ENCODE results near the gene NPEPPS.
"Not testable (repeated sequence)": the region's sequence is repeated elsewhere in the genome, so short reads cannot be mapped to it uniquely, and the experiment has no call there.

NPEPPS gene

DNA sequence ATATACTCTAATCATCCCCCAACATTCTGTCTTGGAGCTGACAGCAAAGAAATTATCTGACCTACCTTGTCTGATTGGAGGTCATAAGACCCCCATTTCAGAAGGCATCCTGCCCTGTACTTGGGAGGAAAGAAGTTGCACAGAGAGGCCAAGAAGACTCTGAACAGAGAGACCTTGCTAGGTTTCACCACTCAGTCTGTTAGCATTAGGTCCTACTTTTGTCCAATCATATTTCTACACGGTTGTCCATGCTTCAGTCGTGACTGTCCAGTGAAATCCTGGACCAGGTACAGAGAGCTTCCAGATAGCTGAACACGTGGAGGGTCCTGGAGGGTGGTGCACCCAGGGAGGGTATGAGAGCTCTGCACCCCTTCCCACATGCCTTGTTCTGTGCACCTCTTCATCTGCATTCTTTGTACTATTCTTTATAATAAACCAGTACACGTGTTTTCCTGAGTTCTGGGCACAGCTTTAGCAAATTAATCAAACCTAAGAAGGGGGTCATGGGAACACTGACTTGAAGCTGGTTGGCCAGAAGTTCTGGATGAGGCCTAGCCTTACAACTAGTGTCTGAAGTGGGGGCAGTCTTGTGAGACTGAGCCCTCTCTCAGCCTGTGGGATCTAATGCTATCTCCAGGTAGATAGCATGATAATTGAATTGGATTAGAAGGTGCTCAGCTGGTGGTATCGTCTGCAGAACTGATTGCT lies 30.9 kb downstream of the NPEPPS start:
- DNase-seq: not testable (repeated sequence)

DNA sequence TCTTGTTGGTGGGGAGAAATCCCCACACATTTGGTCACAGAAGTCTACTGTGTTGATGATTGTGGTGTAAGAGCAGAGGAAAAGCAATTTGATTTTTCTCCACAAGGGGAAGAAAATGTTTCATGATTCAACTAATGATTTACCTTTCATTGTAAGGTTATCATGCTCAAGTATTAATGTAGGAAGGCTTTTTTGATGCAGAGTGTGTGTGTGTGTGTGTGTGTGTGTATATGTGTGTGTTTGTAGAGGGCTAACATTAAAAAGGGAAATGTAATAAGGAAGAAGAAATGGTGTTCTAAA lies 31.4 kb downstream of the NPEPPS start:
- not testable (repeated sequence) for DNase-seq

DNA sequence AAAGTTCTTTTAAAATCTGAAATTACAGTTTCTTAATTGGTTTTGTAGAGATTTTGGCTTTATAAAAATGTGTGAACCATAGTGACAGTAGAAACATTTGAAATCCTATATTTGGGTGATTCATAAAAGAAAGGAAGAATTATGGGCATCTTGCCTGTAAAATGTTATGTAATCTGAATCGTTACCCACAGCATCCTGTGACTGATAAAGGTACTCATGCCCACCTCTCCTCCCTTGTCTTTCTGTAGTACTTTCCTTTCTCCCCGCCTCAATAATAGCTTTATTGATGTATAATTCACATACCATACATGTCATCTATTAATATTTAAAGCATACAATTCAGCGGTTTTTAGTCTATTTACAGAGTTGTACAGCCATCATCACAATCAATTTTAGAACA lies 36.4 kb downstream of the NPEPPS start:
- not testable (repeated sequence) for DNase-seq

DNA sequence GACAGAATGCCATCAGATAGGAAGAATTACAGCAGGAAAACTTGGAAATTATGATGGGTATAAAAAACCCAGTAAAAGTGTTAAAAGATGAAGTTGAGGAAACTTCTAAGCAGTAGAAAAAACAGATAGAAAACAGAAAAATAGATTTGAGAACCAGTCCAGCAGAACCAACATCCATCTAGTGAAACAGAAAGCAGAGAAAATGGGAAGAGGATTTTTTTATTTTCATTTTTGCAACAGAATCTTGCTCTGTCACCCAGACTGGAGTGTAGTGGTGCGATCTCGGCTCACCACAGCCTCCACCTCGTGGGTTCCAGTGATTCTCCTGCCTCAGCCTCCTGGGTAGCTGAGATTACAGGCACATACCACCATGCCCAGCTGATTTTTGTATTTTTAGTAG lies 41.7 kb downstream of the NPEPPS start:
- DNase-seq: peak; percentile 77

DNA sequence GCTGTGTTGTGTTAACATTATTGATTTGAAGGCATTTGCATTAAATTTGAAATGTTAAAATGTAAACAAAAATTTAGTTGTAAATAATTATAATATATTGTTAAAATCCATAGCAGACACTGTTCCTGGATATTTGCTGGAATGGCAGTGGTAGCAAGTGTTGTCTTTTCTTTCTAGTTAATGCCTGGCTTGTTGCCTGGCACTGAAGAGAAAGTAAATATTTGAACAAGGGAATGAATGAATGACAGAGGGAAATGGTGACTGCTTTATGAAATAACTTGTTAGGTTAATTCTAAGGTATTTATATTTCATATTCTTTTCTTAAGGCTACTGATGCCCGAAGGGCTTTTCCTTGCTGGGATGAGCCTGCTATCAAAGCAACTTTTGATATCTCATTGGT lies 51.5 kb downstream of the NPEPPS start:
- DNase-seq: not testable (repeated sequence)

DNA sequence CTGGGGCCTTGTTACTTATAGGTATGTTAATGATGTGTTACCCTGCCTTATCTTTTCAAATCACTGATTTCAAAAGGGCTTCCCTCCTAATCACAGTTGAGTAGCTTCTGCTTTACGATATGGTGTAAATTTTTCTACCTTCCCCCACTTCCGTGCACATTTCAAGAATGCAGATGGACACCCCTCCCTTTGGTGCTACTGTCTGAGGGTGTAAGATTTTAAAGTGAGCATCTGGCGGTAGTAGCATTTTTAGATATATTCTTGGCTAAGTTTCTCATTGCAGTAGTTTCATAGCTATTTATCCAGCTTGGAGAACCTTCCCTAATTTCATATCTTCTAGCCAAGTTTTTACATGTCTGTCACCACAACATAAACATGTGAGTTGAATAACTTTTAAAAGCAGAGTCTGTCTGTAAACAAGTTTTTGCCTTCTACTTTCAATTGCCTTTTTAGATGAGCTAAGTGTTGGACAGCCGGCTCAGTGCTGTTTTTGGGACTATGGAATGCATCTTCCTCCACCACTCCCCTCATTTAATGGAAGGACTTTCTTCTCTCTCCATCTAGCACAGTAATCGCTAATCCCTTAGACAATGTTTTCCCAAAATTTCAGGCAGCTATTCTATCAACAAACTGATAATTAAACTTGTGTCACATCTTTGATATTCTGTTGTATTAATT lies 55.6 kb downstream of the NPEPPS start:
- DNase-seq: not testable (repeated sequence)

DNA sequence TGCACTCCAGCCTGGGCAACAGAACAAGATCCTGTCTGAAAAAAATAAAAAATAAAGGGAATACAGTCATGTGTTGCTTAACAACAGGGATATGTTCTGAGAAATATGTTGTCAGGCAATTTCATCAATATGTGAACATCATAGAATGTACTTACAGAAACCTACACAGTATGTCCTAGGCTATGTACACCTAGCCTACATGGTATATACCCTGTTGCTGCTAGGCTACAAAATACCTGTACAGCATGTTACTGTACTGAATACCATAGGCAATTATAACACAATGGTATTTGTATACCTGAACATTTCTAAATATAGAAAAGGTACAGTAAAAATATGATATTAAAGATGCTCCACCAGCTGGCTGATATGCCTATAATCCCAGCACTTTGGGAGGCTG lies 62.6 kb downstream of the NPEPPS start:
- DNase-seq: not testable (repeated sequence)

DNA sequence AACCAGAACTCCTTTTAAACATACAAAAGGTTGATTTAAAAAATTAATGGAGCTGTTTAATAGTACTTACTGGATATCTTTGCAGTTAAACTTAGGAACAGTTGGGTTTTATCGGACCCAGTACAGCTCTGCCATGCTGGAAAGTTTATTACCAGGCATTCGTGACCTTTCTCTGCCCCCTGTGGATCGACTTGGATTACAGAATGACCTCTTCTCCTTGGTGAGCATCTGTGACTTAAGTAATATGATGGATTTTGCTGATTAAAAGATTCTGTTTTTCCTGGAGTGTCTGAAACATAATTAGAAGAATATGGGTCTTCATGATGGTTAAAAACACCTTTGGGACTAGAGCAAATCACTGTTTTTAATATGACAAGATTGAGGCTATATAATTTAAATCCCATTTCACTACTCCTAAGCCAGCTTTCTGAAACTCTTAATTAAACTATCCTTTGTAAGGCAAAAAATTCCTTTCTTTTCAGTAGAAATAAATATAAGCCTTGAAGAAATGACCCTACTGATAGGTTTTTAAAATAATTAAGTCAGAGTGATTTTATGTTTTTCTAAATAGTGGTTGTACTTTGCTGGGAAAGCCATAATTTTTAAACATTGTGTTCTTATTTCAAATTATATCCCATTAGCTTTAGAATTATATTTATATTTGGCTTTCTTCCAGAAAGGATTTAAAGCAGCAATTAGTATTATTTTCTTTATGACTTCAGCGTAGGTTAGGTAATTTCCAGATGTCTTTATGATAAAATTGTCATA lies 73.1 kb downstream of the NPEPPS start:
- DNase-seq: no peak

DNA sequence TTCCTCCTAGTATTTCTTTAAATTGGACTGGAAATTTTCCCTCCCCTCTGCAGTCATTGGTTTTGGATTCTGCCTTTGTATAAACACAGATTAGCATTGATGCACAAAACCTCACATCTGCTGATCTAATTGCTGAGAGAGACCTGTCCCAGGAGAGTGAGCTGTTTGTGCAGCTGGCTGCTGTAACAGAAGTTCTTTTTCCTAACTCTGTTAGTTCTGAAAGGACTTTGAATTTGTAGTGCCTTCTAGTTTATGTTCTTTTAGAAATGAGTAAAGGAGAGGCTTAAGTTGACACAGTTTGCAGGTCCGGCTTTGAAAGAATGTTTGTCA lies 73.7 kb downstream of the NPEPPS start:
- DNase-seq: no peak

DNA sequence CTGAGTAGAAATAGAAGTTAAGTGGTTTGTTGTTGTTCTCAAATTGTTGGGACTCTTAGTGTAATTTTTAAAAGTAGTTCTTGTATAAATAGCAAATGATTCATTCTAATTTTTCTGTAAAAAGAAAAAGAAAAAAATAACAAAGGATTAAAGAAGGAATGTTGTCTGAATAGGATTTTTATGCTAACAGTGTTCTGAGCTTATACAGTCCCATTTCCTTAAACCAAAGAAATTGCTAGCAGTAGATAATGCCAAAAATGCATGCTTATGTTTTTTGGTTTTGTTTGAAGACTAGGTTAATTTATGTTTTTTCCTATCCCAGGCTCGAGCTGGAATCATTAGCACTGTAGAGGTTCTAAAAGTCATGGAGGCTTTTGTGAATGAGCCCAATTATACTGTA lies 74.1 kb downstream of the NPEPPS start:
- DNase-seq: no peak

DNA sequence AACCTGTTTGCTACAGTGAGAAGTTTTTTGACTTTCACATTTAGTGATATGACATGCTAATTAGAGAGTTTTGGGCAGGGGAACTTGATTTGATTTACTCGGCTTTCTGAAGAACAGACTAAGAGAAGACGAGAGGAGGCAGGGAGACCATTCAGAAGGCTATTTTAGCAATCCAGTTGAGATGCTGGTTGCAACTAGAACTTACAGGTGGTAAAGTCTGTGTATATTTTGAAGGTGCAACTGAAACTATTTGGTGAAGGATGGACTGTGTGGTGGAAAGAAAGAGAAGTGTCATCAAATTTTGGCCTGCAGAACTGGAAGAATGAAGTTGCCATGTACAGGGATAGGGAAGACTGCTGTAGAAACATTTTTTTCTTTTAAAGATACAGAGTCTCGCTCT lies 76.6 kb downstream of the NPEPPS start:
- DNase-seq: no peak

DNA sequence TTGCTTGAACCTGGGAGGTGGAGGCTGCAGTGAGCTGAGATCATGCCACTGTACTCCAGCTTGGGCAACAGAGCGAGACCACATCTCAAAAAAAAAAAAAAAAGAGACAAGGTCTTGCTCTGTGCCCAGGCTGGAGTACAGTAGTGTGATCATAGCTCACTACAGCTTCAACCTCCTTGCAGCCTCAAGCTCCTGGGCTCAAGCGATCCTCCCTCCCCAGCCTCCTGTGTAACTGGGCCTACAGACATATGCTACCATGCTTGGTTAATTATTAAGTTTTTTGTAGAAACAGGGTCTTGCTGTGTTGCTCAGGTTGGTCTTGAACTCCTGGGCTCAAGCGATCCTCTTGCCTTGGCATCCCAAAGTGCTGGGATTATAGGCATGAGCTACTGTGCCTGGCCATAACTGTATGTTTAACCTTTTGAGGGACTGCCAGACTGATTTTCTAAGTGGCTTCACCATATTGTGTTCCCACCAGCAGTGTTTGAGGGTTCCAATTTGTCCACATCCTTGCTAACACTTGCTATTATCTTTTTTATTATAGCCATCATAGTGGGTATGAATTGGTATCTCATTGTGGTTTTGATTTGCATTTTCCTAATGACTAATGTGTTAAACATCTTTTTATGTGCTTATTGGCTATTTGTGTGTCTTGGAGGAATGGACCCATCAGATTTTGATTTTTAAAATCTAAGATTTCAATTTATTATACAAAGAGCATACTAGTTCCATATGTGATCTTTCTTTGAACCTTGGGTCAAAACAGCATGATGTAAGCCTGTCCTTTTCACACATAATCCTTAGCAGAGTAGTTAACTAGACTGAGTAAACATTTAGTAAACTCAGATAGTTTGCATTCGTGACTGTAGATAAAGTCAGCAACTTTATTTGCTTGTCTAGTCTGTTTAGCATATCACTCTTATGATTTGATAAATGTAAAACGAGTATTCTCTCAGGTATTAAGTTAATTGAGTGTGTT lies 80.8 kb downstream of the NPEPPS start:
- no peak for DNase-seq

DNA sequence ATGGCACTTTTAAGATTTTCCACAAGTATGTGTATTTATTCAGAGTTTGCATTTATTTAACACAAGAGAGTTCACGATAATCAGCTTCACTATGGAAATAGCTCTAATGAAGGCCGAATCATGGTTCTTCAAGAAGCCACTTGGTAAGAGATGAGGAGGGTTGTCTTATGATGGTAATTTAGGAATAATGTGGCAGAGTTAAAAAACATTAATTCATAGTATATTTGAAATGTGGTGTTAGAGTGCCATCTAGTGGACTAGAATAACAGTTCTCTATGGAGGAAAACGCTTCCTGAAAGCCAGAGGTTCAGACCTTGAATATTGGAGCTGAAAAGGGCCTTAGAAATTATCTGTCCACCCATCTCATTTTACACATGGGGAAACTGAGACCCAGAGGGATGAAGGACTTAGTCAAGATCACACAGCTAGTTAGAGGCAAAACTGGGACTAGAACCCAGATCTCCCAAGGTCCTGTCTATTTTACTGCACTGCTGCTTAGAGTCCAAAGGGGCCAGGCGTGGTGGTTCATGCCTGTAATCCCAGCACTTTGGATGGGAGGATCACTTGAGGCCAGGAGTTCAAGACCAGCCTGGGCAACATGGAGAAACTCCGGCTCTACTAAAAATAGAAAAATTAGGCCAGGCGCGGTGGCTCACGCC lies 85.0 kb downstream of the NPEPPS start:
- DNase-seq: peak; percentile 47

DNA sequence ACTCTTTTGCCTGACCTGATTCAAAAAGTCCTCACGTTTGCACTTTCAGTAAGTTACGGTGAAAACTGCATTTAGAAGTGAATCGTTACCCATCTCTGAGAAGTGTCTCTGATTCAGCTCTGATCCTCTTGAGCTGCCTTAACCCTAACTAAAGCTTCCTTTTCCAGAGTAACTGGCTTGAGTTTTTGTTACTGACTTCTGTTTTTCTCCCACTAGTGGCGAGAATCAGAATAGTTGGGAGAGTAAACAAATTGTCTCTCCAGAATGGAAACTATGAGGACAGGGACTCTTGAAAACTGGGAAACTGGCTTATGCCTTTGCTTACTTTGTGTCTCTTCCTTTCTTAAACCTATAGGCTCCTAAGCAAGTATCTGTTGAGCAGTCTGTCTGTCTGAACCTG lies 87.5 kb downstream of the NPEPPS start:
- DNase-seq: no peak

DNA sequence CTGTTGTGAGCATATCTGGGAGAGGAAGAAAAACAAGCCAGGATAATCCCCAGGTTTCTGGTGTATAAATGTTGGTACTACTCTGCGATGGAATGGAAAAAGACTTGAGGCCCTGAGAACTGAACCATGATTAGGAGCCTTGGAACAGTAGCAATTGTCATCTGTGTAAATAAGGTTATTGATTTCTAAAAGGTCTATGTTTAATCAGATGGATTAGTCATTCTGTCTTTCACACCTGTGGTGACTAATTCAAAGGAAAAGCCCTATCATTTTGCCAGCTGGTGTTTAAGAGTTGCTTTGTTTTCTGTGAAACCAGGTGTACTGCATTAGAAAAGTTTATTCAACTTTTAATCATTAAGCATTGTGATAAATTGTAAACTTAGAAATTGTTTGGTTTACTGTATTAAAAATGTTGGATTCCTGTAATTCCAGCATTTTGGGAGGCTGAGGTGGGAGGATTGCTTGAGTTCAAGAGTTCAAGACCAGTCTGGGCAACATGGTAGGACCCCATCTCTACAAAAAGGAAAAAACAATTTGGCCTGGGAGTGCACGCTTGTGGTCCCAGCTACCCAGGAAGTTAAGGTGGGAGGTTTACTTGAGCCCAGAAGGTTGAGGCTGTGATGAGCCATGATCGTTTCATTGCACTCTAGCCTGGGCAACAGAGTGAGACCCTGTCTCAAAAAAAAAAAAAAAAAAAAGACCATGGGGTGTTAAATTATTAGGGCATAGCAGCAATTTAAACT lies 89.8 kb downstream of the NPEPPS start:
- no peak for DNase-seq

DNA sequence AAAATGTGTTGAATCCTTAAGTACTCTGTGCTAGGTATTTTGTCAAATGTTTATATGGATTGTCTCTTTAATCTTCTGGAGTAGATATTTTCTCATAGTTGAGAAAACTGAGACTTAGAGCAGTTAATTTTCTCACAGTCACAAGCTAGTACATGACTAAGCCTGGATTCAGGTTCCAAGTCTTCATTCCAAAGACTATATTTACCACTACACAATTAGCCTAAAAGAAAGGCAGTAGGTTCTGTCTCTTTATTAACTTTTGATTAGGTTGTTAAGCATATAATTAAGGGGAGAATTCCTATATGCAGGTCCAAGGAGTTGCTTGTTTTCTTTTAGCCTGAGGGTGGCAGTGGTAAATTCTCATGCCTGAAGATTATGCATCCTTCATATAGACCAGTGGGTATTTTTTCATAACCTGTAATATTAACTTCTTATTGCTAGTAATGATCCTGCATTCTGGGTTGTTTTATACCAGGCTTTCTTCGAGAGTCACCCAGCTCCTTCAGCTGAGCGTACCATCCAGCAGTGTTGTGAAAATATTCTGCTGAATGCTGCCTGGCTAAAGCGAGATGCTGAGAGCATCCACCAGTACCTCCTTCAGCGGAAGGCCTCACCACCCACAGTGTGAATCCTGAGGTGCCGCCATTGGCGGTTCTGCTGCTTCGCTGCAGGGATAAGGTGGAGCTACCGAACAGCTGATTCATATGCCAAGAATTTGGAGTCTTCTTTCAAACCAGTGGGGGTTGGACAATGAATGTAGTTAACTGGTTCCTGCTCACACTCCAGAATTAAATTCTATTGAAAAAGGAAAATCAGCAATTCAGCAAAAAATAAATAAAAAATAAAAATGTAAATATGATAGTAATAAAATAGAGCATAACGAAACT lies 90.6 kb downstream of the NPEPPS start:
- DNase-seq: no peak

DNA sequence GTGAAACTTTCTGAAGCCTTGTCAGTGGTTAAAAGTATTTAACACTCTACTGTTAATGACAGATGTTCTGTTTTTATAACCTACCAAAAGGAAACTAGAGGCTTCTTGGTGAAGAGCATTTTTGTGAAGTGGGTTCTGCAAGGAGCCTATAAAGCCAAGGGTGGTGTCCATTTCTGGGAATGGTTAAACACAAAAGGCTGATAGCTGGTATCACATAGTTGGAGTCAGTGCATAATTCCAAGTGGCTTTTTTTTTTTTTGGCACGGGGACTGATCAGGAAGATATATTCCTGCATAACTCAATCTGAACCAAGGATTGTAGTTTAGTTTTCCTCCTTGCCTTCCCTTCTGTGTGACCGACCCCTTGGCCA lies 91.3 kb downstream of the NPEPPS start:
- DNase-seq: no peak

DNA sequence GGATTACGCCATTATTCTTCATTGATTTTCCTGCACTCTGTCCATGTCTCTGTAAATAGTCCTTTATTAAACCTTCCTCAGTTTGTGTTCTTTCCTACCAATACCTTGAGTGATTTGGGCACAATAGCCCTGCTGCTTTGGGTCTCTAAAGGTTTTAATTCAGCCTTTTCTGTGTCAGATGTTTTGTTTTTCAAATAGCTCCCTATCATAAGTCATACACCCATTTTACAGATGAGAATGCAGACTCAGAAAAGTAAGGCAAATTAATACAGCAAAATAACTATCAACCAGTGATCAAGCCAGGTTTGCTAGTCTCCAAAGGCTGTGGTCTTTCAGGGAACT lies 93.8 kb downstream of the NPEPPS start:
- no peak for DNase-seq

DNA sequence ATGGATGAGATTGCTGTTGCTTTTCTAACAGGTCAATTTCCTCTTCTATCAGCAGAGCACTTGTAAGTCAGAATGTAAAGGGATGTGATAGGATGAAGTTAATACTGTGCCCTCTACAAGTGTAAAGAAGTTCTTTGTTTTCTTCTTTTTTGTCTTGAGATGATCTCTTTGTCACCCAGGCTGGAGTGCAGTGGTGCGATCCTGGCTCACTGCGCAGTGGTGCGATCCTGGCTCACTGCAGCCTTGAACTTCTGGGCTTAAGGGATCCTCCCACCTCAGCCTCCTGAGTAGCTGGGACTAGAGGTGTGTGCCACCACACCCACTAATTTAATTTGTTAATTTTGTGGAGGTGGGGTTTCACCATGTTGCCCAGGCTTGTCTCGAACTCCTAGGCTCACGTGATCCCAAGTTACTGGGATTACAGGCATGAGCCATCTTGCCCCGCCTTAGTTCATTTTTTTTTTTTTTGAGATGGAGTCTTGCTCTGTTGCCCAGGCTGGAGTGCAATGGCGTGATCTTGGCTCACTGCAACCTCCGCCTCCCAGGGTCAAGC lies 97.2 kb downstream of the NPEPPS start:
- no peak for DNase-seq

DNA sequence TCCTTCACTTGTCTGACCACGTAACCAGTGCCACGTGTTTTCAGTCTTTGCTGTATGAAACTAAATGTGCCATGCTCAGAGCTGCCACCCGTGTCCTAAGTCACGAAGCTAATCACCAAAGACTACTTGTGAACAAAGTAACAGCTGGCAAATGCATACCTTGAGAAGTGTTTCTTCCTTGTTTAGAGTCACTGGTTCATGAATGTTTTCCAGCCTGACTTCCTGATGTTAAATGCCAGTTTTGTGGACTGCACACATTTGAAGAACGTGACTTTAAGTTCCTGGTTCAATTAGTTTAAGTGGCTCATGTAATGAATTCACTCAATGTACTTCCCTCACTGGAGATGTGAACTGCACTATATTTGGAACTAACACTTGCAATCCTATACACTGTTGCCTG lies 98.9 kb downstream of the NPEPPS start:
- DNase-seq: no peak

DNA sequence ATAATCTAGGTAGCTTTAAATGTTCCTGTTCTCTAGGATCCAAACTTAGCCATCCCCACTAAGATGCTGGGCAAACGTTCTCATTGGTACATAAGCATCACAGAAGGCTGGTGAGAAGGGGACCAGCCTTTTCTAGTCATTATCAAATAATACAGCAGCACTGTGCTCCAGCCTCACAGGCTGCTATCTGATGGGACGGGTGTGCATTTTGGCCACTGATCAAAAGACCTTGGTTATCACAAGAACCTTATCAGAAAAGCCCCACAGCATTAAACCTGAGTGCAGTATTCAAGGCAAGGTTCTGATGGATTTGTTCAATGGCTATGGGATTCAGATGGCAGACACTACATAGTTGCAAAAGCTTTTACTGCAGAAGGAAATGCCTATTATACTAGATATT lies 99.7 kb downstream of the NPEPPS start:
- DNase-seq: no peak

Data from MV-4-11 (cell line).